ENCODE results near the gene FNDC3B. TPM values are rescaled to one million over a fixed set of nuclear protein-coding genes. Genes with fewer than 3 reads are reported as not detected.
A peak's percentile ranks its signal among the peaks of the same experiment; 100 is the strongest.

Gene FNDC3B
- total RNA-seq, 1 experiment from 2014 or later = 149 TPM

DNA sequence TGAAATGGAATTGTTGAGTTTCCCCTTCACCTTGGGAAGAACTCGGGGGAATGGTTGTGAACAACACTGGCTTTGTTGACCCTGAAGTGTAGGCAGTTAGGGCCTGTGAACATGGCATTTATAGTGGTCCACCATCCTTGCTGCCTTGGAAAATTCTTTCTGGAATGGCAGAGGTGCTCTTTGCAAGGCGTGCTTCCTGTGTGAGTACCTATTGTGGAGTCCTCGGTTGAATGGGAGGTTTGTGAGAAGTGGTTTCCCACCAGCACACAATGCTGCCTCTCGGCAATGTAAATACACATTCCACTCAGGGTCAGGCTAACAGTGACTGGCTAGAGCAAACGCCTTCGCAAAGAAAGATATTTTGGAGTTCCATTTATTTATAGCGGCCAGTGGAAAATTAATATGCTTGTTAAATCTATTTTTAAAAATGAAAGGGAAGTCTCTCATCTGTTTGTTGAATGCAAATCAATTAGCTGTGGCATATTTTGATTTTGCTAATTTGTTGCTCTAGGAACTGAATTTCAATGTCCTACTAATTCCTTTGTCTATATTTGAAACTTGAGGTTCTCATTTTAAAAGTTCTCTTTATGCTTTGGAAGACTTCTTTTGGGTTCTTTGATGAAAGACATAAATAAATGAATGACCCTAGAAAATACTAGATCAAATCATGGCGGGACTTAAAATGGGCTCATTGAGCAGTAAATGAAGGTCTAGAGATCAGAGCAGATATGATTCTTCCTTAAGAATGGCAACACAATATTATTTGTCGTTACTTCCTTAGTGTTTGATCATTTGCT is 59.5 kb downstream of the FNDC3B start:
- ChIA-PET CTCF (no interaction called here), POLR2A (interaction anchor here (6.0 kb wide), 1 partner anchor 11 kb away, joined by 84 read pairs; no protein-coding TSS in a partner anchor)
- H3K36me3 Mint-ChIP-seq (ENCODE audit: insufficient read depth, unreplicated experiment) = peaks cover 8% of the 10 kb centered on the region
- H3K4me1 Mint-ChIP-seq (ENCODE audit: insufficient read depth, unreplicated experiment) = peaks cover 42% of the 10 kb centered on the region
- no peaks in the 10 kb centered on the region for H3K27me3 Mint-ChIP-seq (ENCODE audit: insufficient read depth, unreplicated experiment)
- peak overlapping the region; percentile 63 for H3K27ac Mint-ChIP-seq (ENCODE audit: low read depth, unreplicated experiment)
- no peak overlapping the region for H3K4me3 Mint-ChIP-seq (ENCODE audit: unreplicated experiment)
- H3K9me3 Mint-ChIP-seq (ENCODE audit: unreplicated experiment) = no peaks in the 10 kb centered on the region
- no peak for DNase-seq (ENCODE audit: unreplicated experiment)
- intact Hi-C loops (cut with micrococcal nuclease) = no loop called here
- TF ChIP-seq, protein P1, sequence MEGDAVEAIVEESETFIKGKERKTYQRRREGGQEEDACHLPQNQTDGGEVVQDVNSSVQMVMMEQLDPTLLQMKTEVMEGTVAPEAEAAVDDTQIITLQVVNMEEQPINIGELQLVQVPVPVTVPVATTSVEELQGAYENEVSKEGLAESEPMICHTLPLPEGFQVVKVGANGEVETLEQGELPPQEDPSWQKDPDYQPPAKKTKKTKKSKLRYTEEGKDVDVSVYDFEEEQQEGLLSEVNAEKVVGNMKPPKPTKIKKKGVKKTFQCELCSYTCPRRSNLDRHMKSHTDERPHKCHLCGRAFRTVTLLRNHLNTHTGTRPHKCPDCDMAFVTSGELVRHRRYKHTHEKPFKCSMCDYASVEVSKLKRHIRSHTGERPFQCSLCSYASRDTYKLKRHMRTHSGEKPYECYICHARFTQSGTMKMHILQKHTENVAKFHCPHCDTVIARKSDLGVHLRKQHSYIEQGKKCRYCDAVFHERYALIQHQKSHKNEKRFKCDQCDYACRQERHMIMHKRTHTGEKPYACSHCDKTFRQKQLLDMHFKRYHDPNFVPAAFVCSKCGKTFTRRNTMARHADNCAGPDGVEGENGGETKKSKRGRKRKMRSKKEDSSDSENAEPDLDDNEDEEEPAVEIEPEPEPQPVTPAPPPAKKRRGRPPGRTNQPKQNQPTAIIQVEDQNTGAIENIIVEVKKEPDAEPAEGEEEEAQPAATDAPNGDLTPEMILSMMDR (IDR thresholded peaks at IDR 0.05; ENCODE audit: unreplicated experiment) = no peak
- no TSS peak for BruUV-seq (replicated peaks)

DNA sequence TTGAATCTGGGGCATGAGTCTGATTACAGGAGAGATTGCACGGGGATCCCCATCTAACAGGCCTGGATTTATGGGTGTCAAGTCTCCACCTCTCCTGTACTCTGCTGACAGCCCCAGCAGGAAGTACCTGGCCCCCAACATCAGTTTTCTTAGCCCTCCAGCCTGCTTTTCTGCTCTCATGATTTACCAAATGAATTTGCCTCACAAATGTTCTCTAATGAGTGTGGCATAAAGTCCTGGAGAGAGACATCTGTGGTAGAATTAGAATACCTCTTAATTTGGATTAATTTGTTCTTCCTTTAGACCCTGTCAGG is 60.1 kb downstream of the FNDC3B start:
- BruUV-seq (replicated peaks) = no TSS peak
- TF ChIP-seq, protein P1 (IDR thresholded peaks at IDR 0.05; ENCODE audit: unreplicated experiment) = no peak
- ChIA-PET POLR2A (interaction anchor here (1.3 to 6.0 kb wide), 3 partner anchors 11 to 41 kb away, joined by 3 to 84 read pairs (median 6); no protein-coding TSS in a partner anchor), CTCF (no interaction called here)
- intact Hi-C loops (cut with micrococcal nuclease) = no loop called here
- Mint-ChIP-seq H3K27ac (ENCODE audit: low read depth, unreplicated experiment) (peak overlapping the region; percentile 63), H3K9me3 (ENCODE audit: unreplicated experiment) (no peaks in the 10 kb centered on the region), H3K4me1 (ENCODE audit: insufficient read depth, unreplicated experiment) (peaks cover 45% of the 10 kb centered on the region), H3K36me3 (ENCODE audit: insufficient read depth, unreplicated experiment) (peaks cover 8% of the 10 kb centered on the region), H3K4me3 (ENCODE audit: unreplicated experiment) (no peak overlapping the region), H3K27me3 (ENCODE audit: insufficient read depth, unreplicated experiment) (no peaks in the 10 kb centered on the region)
- no peak for DNase-seq (ENCODE audit: unreplicated experiment)

DNA sequence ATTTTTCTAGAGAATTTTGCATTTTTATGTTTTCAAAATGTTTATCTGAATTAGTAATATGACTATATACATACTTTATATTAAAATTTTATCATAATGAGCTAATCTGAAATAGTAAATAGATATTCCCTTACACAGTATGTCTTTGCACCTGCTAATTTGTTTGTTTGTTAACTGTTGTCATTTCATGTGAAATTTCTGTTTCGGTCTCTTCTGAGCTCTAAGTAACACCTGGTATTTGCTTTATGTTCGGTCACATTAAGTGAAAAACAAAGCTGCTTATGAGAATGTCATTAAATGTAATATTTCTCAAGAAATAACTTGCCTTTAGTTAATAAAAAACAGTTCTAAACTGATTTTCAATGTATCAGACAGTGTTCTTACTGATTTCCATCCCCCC is 61.1 kb downstream of the FNDC3B start:
- H3K9me3 Mint-ChIP-seq (ENCODE audit: unreplicated experiment) = no peaks in the 10 kb centered on the region
- H3K4me1 Mint-ChIP-seq (ENCODE audit: insufficient read depth, unreplicated experiment) = peaks cover 51% of the 10 kb centered on the region
- POLR2A ChIA-PET = interaction anchor here (0.8 to 6.0 kb wide), 8 partner anchors 12 to 69 kb away, joined by 3 to 84 read pairs (median 4); no protein-coding TSS in a partner anchor
- peaks cover 8% of the 10 kb centered on the region for H3K36me3 Mint-ChIP-seq (ENCODE audit: insufficient read depth, unreplicated experiment)
- BruUV-seq (replicated peaks) = no TSS peak
- no peak overlapping the region for H3K27ac Mint-ChIP-seq (ENCODE audit: low read depth, unreplicated experiment)
- intact Hi-C loops (cut with micrococcal nuclease) = loop anchor here (5.0 kb wide), 1 partner anchor 58 kb away; no protein-coding TSS in a partner anchor
- no peaks in the 10 kb centered on the region for H3K27me3 Mint-ChIP-seq (ENCODE audit: insufficient read depth, unreplicated experiment)
- TF ChIP-seq, protein P1 (IDR thresholded peaks at IDR 0.05; ENCODE audit: unreplicated experiment) = no peak
- no peak for DNase-seq (ENCODE audit: unreplicated experiment)
- no peak overlapping the region for H3K4me3 Mint-ChIP-seq (ENCODE audit: unreplicated experiment)
- CTCF ChIA-PET = interaction anchor here (0.5 to 1.2 kb wide), 3 partner anchors 101 to 454 kb away, joined by 3 read pairs; no protein-coding TSS in a partner anchor

DNA sequence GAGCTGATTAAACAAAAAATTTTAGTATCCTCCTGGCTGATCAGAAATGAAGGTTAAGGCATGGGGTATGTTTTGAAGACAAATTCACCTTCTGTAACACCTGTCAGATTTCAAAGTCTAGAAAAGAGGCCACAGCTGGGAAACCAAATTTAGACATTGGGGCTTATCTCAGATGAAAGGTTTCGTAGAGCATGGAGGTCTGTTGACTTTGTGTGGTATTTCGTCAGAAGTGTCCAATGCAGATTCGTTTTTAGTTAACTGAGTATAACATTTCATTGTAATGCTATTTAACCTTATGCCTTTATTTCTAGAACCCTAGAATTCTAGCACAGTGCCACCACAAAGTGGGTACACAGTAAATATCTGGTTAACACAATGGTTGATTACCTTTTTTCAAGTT is 61.7 kb downstream of the FNDC3B start:
- no peak for DNase-seq (ENCODE audit: unreplicated experiment)
- H3K36me3 Mint-ChIP-seq (ENCODE audit: insufficient read depth, unreplicated experiment) = peaks cover 8% of the 10 kb centered on the region
- no TSS peak for BruUV-seq (replicated peaks)
- no peaks in the 10 kb centered on the region for H3K27me3 Mint-ChIP-seq (ENCODE audit: insufficient read depth, unreplicated experiment)
- peaks cover 46% of the 10 kb centered on the region for H3K4me1 Mint-ChIP-seq (ENCODE audit: insufficient read depth, unreplicated experiment)
- no peaks in the 10 kb centered on the region for H3K9me3 Mint-ChIP-seq (ENCODE audit: unreplicated experiment)
- TF ChIP-seq, protein P1 (IDR thresholded peaks at IDR 0.05; ENCODE audit: unreplicated experiment) = no peak
- no peak overlapping the region for H3K4me3 Mint-ChIP-seq (ENCODE audit: unreplicated experiment)
- ChIA-PET POLR2A (interaction anchor here (0.6 to 6.0 kb wide), 10 partner anchors 13 to 572 kb away, joined by 3 to 84 read pairs (median 3); no protein-coding TSS in a partner anchor), CTCF (interaction anchor here (0.6 to 1.2 kb wide), 2 partner anchors 13 to 454 kb away, joined by 3 read pairs; no protein-coding TSS in a partner anchor)
- intact Hi-C loops (cut with micrococcal nuclease) = loop anchor here (5.0 kb wide), 1 partner anchor 59 kb away; no protein-coding TSS in a partner anchor
- H3K27ac Mint-ChIP-seq (ENCODE audit: low read depth, unreplicated experiment) = no peak overlapping the region
